ENCODE results near the gene MYL6. TPM values are rescaled to one million over a fixed set of nuclear protein-coding genes. Genes with fewer than 3 reads are reported as not detected.
"Not testable (repeated sequence)": the region's sequence is repeated elsewhere in the genome, so short reads cannot be mapped to it uniquely, and the experiment has no call there.

Gene MYL6
- total RNA-seq, 2 experiments from 2014 or later, result 1,527 to 1,542 TPM

DNA sequence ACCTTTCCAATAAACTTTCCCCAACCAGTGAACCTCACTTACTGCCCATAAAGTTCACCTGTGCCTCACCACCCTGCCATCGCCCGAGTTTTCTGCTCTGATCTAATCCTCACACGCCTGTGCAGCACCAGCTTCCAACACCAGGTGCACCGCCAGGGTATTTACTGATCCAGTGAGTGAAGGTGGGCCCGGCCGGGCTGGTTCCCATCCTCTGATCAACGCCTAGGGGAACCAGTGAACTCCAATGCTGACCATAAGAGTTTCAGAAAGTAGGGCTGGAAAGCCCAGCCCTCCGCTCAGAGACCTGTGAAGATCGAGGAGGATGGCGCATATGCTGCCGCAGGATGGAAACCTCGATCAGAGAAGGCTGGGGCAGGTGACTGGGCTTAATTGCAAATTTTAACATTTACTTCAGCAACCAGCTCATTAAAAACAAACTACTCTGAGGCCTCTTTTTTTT, 6.5 kb upstream of the MYL6 start:
- H3K4me1 Mint-ChIP-seq (ENCODE audit: low read depth), result peaks cover 55% of the 10 kb centered on the region

DNA sequence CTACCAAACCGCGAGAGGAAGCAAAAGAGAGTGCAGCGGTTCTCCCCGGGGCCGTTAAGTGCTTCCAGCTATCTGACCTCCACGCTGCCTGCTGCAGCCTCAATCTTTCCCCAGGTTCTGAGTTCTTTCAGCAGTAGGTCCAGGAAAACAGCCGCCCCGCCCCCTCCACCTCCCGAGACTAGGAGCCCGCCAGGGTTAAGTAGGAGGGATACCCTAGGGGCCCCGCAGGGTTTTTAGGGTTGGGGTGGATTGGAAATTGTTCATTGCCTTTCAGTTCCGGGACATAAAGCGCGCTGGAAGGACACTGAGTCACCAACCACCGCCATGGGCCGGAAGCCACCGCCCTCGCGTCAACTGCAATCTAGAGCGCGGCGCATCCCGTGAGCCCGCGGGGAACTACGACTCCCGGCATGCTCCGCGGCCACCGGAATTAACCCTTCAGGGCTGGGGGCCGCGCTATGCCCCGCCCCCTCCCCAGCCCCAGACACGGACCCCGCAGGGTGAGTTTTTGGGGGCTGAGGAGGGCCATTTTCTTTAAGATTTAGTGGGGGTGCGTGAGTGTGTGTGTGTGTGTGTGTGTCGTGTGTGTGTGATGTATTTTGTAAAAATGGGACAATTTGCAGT, 5.9 kb upstream of the MYL6 start, which contains the start of gene MYL6B:
Gene MYL6B, plus strand, starts transcription at position 456 of the 624 bp plus-strand sequence. CDS start 1,332 bp downstream, outside the sequence.
- Mint-ChIP-seq H3K4me1 (ENCODE audit: low read depth) (peaks cover 57% of the 10 kb centered on the region), H3K36me3 (ENCODE audit: low read depth) (peaks cover 20% of the 10 kb centered on the region), H3K27me3 (ENCODE audit: low read depth) (no peaks in the 10 kb centered on the region), H3K27ac (peak within 1 kb of the TSS; percentile 99), H3K4me3 (peak within 1 kb of the TSS; percentile 92), H3K9me3 (ENCODE audit: insufficient read depth) (no peaks in the 10 kb centered on the region)
- DNase-seq (peak; percentile 97), ATAC-seq (peak; percentile 91)
- ChIA-PET CTCF (interaction anchor here (0.6 to 1.5 kb wide), 13 partner anchors 10 to 327 kb away, joined by 3 to 33 read pairs (median 4); partner anchors contain the start of genes ESYT1, RNF41, SMARCC2 and TIMELESS), POLR2A (interaction anchor here (0.7 to 1.7 kb wide), 16 partner anchors 9 to 476 kb away, joined by 3 to 23 read pairs (median 6); partner anchors contain the start of genes CS, ESYT1, PA2G4 and SMARCC2)

More for the DNA sequence above, 6.5 kb upstream of the MYL6 start:
- POLR2A ChIA-PET, result interaction anchor here (0.7 to 1.7 kb wide), 17 partner anchors 9 to 477 kb away, joined by 3 to 23 read pairs (median 5); partner anchors contain the start of genes CS, ESYT1, PA2G4 and SMARCC2
- CTCF ChIA-PET, result interaction anchor here (0.6 to 1.5 kb wide), 13 partner anchors 9 to 327 kb away, joined by 3 to 33 read pairs (median 4); partner anchors contain the start of genes ESYT1, RNF41, SMARCC2 and TIMELESS
- ATAC-seq, result peak; percentile 80
- H3K27me3 Mint-ChIP-seq (ENCODE audit: low read depth), result no peaks in the 10 kb centered on the region
- no peaks in the 10 kb centered on the region for H3K9me3 Mint-ChIP-seq (ENCODE audit: insufficient read depth)
- peak overlapping the region; percentile 92 for H3K4me3 Mint-ChIP-seq
- DNase-seq, result peak; percentile 80
- peak overlapping the region; percentile 99 for H3K27ac Mint-ChIP-seq
- peaks cover 19% of the 10 kb centered on the region for H3K36me3 Mint-ChIP-seq (ENCODE audit: low read depth)

DNA sequence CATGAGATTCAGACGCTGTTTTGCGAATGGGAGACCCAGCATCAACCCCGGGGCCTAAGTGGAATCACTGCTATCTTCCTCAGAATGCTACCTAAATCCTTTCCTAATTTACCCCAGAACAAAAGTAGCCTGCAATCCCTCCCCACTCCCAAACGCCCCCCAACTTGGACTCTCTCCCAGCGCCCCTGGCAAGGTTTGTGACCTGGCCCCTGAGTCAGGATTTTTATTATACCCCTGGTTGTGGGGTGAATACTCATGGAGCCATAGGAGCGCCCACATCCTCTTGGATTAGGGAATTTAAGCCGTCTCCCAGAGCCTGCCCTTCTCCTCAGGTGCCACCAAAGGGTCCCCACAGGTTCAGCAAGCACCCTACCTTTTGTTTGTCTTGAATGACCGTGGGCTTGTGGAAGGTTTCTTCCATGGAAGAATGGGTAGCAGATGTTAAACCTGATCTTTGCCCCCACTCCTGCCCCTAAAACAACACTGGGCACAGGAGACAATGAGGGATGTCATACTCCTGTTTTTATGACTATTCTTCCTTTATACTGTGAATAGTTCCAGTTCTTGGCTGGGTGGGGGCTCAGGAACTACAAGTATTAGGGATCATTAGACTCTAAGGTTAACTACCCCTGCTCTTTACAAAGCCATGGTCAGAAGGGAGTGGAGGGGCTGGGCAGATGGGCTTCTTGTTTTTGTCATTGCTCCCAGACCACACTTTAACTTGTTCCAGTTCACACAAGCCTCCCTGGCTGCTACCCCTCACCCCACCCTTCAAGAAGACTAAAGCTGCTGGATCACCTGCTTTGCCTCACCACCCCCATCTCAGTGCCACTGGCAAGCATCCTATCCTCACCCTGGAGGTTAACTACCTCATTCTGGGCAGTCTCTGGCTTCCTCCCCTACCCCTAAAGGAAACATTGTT, 5.1 kb upstream of the MYL6 start:
- H3K4me3 Mint-ChIP-seq, result peak overlapping the region; percentile 92
- peaks cover 25% of the 10 kb centered on the region for H3K36me3 Mint-ChIP-seq (ENCODE audit: low read depth)
- H3K27ac Mint-ChIP-seq, result peak overlapping the region; percentile 99
- H3K27me3 Mint-ChIP-seq (ENCODE audit: low read depth), result no peaks in the 10 kb centered on the region
- H3K4me1 Mint-ChIP-seq (ENCODE audit: low read depth), result peaks cover 62% of the 10 kb centered on the region
- CTCF ChIA-PET, result no interaction called here
- no peak for ATAC-seq
- POLR2A ChIA-PET, result interaction anchor here (0.5 to 2.9 kb wide), 5 partner anchors 14 to 71 kb away, joined by 3 to 17 read pairs (median 6); partner anchors contain the start of gene ZC3H10
- H3K9me3 Mint-ChIP-seq (ENCODE audit: insufficient read depth), result no peaks in the 10 kb centered on the region
- DNase-seq, result no peak

DNA sequence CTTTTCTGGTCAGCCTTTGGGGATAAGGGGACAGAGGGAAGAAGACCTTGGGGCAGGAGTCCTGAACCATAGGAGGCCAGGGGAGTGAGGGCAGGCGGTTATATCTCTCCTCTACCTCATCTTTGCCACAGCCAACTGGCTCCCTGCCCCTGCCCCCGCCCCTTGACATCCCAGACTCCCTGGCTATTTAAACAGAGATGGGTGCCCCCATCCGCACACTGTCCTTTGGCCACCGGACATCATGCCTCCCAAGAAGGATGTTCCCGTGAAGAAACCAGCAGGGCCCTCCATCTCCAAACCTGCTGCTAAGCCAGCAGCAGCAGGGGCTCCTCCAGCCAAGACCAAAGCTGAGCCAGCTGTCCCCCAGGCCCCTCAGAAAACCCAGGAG, 4.5 kb upstream of the MYL6 start:
- peaks cover 30% of the 10 kb centered on the region for H3K36me3 Mint-ChIP-seq (ENCODE audit: low read depth)
- H3K4me3 Mint-ChIP-seq, result peak overlapping the region; percentile 92
- DNase-seq (no peak), ATAC-seq (no peak)
- CTCF ChIA-PET, result interaction anchor here (1.5 kb wide), 1 partner anchor 36 kb away, joined by 12 read pairs; the partner anchor contains the start of gene ZC3H10
- H3K9me3 Mint-ChIP-seq (ENCODE audit: insufficient read depth), result no peaks in the 10 kb centered on the region
- POLR2A ChIA-PET, result interaction anchor here (0.5 to 2.9 kb wide), 6 partner anchors 13 to 70 kb away, joined by 3 to 17 read pairs (median 6); partner anchors contain the start of genes ESYT1 and ZC3H10
- peak overlapping the region; percentile 99 for H3K27ac Mint-ChIP-seq
- H3K4me1 Mint-ChIP-seq (ENCODE audit: low read depth), result peaks cover 62% of the 10 kb centered on the region
- no peaks in the 10 kb centered on the region for H3K27me3 Mint-ChIP-seq (ENCODE audit: low read depth)

DNA sequence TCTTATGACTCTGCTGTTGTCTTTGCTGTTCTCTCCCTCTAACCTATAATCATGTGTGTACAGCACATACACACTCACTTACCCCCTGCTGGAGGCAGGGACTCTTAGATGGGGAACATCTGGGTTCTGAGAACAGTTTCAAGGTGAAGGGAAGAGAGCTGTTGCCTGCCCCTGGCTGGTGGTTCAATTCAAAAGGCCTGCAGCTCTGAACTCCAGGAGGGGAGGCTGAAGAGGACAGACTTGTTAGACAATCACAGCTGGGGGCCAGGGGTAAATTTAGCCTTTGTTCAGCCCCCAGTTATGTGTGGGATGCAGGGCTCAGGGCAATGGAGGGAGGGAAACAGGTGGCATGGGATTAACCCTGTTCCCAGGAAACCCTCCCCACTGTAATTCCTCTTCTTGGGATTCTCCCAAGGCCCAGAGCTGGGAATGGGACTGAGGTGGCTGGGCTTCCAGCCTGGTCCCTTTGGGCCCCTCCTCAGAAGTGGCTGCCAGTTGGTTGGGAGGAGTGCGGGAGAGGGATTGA, 3.9 kb upstream of the MYL6 start:
- Mint-ChIP-seq H3K36me3 (ENCODE audit: low read depth) (peaks cover 36% of the 10 kb centered on the region), H3K4me1 (ENCODE audit: low read depth) (peaks cover 66% of the 10 kb centered on the region), H3K9me3 (ENCODE audit: insufficient read depth) (no peaks in the 10 kb centered on the region), H3K27ac (no peak overlapping the region), H3K27me3 (ENCODE audit: low read depth) (no peaks in the 10 kb centered on the region), H3K4me3 (no peak overlapping the region)
- ChIA-PET POLR2A (interaction anchor here (1.0 to 2.9 kb wide), 5 partner anchors 11 to 37 kb away, joined by 3 to 17 read pairs (median 7); partner anchors contain the start of genes ESYT1 and ZC3H10), CTCF (interaction anchor here (1.5 to 1.6 kb wide), 2 partner anchors 35 to 36 kb away, joined by 5 to 12 read pairs; partner anchors contain the start of genes SMARCC2 and ZC3H10)
- DNase-seq (no peak), ATAC-seq (no peak)

DNA sequence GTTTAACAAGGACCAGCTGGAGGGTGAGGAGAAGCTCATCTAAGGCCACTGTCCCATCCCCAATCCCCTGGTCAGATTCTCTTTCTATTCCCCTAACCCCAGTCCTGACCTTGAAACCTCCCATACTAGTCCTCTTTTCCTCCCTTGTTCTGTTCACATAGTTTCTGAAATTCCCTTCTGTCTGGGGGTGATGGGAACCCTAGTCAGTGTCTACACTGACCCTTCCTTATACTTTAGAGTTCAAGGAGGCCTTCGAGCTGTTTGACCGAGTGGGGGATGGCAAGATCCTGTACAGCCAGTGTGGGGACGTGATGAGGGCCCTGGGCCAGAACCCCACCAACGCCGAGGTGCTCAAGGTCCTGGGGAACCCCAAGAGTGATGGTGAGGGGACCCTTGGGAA, 3.3 kb upstream of the MYL6 start:
- ChIA-PET CTCF (interaction anchor here (1.2 to 2.6 kb wide), 4 partner anchors 26 to 108 kb away, joined by 3 to 13 read pairs (median 8); partner anchors contain the start of genes ESYT1, SMARCC2 and ZC3H10), POLR2A (interaction anchor here (0.9 to 2.9 kb wide), 6 partner anchors 12 to 37 kb away, joined by 3 to 17 read pairs (median 6); partner anchors contain the start of genes ESYT1, SMARCC2 and ZC3H10)
- ATAC-seq (no peak), DNase-seq (no peak)
- Mint-ChIP-seq H3K36me3 (ENCODE audit: low read depth) (peaks cover 38% of the 10 kb centered on the region), H3K27ac (no peak overlapping the region), H3K9me3 (ENCODE audit: insufficient read depth) (no peaks in the 10 kb centered on the region), H3K4me1 (ENCODE audit: low read depth) (peaks cover 68% of the 10 kb centered on the region), H3K4me3 (no peak overlapping the region), H3K27me3 (ENCODE audit: low read depth) (no peaks in the 10 kb centered on the region)

DNA sequence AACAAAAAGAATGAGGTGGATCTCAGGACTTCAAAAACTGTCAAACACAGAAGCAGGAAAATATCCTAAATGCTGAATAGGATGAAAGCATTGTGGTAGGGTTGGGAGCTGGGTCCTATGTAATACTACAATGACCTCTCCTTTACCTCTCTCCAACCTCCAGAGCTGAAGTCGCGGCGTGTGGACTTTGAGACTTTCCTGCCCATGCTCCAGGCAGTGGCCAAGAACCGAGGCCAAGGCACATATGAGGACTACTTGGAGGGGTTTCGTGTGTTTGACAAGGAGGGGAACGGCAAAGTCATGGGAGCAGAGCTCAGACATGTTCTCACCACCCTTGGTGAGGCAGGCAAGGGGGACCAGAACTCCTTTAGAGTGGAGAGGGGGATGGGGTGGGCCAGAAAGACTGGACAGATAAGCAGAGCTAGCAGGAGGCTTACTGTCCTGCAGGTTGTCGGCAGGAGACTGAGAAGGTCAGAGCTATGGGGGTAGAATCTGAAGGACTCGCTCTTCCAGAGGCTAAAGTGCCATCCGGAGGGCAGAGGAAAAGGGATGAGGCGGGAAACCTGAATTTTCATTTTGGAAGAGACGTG, 2.8 kb upstream of the MYL6 start:
- Mint-ChIP-seq H3K36me3 (ENCODE audit: low read depth) (peaks cover 43% of the 10 kb centered on the region), H3K4me1 (ENCODE audit: low read depth) (peaks cover 70% of the 10 kb centered on the region), H3K9me3 (ENCODE audit: insufficient read depth) (no peaks in the 10 kb centered on the region), H3K27me3 (ENCODE audit: low read depth) (no peaks in the 10 kb centered on the region), H3K4me3 (peak overlapping the region; percentile 30), H3K27ac (peak overlapping the region; percentile 48)
- DNase-seq, result no peak
- CTCF ChIA-PET, result interaction anchor here (1.2 to 2.6 kb wide), 4 partner anchors 27 to 108 kb away, joined by 3 to 13 read pairs (median 8); partner anchors contain the start of genes ESYT1, SMARCC2 and ZC3H10
- POLR2A ChIA-PET, result interaction anchor here (0.6 to 2.9 kb wide), 6 partner anchors 12 to 38 kb away, joined by 3 to 17 read pairs (median 6); partner anchors contain the start of genes ESYT1, SMARCC2 and ZC3H10
- ATAC-seq, result no peak

DNA sequence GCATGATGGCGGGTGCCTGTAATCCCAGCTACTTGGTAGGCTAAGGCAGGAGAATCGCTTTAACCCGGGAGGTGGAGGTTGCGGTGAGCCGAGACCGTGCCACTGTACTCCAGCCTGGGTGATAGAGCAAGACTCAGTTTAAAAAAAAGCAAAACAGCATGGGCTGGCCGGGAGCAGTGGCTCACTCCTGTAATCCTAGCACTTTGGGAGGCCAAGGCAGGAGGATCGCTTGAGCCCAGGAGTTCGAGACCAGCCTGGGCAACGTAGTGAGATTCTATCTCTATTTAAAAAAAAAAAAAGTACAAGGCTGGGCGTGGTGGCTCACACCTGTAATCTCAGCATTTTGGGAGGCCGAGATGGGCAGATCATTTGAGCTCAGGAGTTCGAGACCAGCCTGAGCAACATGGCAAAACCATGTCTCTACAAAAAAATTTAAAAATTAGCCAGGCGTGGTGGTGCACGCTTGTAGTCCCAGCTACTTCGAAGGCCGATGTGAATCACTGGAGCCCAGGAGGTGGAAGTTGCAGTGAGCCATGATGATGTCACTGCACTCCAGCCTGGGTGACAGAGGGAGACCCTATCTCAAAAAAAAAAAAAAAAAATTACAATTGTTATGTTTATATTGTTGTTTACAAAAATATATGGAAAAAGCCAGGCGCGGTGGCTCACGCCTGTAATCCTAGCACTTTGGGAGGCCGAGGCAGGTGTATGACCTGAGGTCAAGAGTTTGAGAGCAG, 1.5 kb upstream of the MYL6 start:
- peak overlapping the region; percentile 96 for H3K27ac Mint-ChIP-seq
- POLR2A ChIA-PET, result interaction anchor here (0.8 kb wide), 1 partner anchor 30 kb away, joined by 3 read pairs; no protein-coding TSS in a partner anchor
- H3K36me3 Mint-ChIP-seq (ENCODE audit: low read depth), result peaks cover 54% of the 10 kb centered on the region
- H3K27me3 Mint-ChIP-seq (ENCODE audit: low read depth); ATAC-seq; DNase-seq; H3K9me3 Mint-ChIP-seq (ENCODE audit: insufficient read depth): not testable (repeated sequence)
- peaks cover 69% of the 10 kb centered on the region for H3K4me1 Mint-ChIP-seq (ENCODE audit: low read depth)
- peak overlapping the region; percentile 90 for H3K4me3 Mint-ChIP-seq
- CTCF ChIA-PET, result interaction anchor here (1.1 to 2.6 kb wide), 2 partner anchors 28 to 39 kb away, joined by 4 to 13 read pairs; partner anchors contain the start of genes ESYT1 and ZC3H10

DNA sequence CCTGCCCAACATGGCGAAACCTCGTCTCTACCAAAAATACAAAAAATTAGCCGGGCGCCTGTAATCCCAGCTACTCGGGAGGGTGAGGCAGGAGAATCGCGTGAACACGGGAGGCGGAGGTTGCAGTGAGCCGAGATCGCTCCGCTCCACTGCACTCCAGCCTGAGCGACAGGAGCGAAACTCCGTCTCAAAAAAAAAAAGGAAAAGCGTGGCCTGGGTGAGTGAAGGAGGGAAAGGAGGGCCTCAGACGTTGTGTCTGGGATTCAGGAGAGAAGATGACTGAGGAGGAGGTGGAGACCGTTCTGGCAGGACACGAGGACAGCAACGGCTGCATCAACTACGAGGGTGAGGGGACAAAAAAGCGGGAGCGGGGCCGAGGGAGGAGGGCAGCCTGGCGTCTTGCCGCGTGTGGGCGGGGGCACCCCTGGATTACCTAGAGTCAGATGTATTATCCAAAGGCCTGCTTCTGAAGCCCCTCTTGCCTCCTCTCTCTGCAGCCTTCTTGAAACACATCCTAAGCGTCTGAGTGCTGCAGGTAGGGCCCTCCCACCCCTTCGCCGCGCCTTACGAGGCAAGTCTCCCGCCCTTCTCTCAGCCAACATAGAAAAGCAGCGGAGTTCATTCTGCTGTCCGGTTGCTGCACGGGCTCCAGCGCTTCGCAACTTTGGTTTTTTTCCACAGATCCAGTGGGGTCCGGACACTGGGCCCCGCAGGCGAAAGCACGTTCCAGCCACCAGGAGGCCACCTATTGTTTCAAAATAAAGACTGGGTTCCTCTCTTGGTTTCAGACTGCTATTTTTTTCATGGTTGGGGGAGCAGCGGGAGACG, 744 bp upstream of the MYL6 start:
- peak overlapping the region; percentile 90 for H3K4me3 Mint-ChIP-seq
- peaks cover 68% of the 10 kb centered on the region for H3K4me1 Mint-ChIP-seq (ENCODE audit: low read depth)
- ATAC-seq (peak; percentile 53), DNase-seq (peak; percentile 80)
- peak overlapping the region; percentile 96 for H3K27ac Mint-ChIP-seq
- ChIA-PET POLR2A (interaction anchor here (0.7 to 6.6 kb wide), 8 partner anchors 9 to 294 kb away, joined by 3 to 77 read pairs (median 4); partner anchors contain the start of genes ESYT1, SMARCC2 and ZC3H10), CTCF (interaction anchor here (1.1 to 8.3 kb wide), 4 partner anchors 29 to 39 kb away, joined by 4 to 74 read pairs (median 32); partner anchors contain the start of genes ESYT1, SMARCC2 and ZC3H10)
- H3K27me3 Mint-ChIP-seq (ENCODE audit: low read depth), result no peaks in the 10 kb centered on the region
- H3K9me3 Mint-ChIP-seq (ENCODE audit: insufficient read depth), result no peaks in the 10 kb centered on the region
- peaks cover 62% of the 10 kb centered on the region for H3K36me3 Mint-ChIP-seq (ENCODE audit: low read depth)
